ENCODE measurements around the gene THBS2.

Gene THBS2

GRCh38 chr6:169249057-169249456 lies 4.6 kb downstream of the THBS2 start:
- DNase-seq (ENCODE audit: low spot score), result no peak

GRCh38 chr6:169248521-169248971 lies 5.1 kb downstream of the THBS2 start:
- DNase-seq (ENCODE audit: low spot score), result no peak

- DNase-seq (ENCODE audit: low spot score), result no peak
Measured at GRCh38 chr6:169247991-169248390, 5.7 kb downstream of the THBS2 start.

GRCh38 chr6:169247419-169247818 lies 6.2 kb downstream of the THBS2 start:
- DNase-seq (ENCODE audit: low spot score), result no peak

GRCh38 chr6:169246445-169246844 lies 7.2 kb downstream of the THBS2 start:
- no peak for DNase-seq (ENCODE audit: low spot score)

- no peak for DNase-seq (ENCODE audit: low spot score)
Measured at GRCh38 chr6:169244684-169245383, 8.8 kb downstream of the THBS2 start.

GRCh38 chr6:169243661-169244060 lies 10.0 kb downstream of the THBS2 start:
- DNase-seq (ENCODE audit: low spot score), result no peak

- no peak for DNase-seq (ENCODE audit: low spot score)
Measured at GRCh38 chr6:169243186-169243585, 10.5 kb downstream of the THBS2 start.

- no peak for DNase-seq (ENCODE audit: low spot score)
Measured at GRCh38 chr6:169241688-169242350, 11.8 kb downstream of the THBS2 start.

GRCh38 chr6:169240591-169241390 lies 12.9 kb downstream of the THBS2 start:
- DNase-seq (ENCODE audit: low spot score), result no peak

- no peak for DNase-seq (ENCODE audit: low spot score)
Measured at GRCh38 chr6:169240125-169240524, 13.5 kb downstream of the THBS2 start.

- DNase-seq (ENCODE audit: low spot score), result no peak
Measured at GRCh38 chr6:169239181-169239580, 14.5 kb downstream of the THBS2 start.

GRCh38 chr6:169238766-169239165 lies 14.9 kb downstream of the THBS2 start:
- DNase-seq (ENCODE audit: low spot score), result no peak

- DNase-seq (ENCODE audit: low spot score), result no peak
Measured at GRCh38 chr6:169237496-169238134, 16.0 kb downstream of the THBS2 start.

GRCh38 chr6:169236988-169237387 lies 16.7 kb downstream of the THBS2 start:
- no peak for DNase-seq (ENCODE audit: low spot score)

- DNase-seq (ENCODE audit: low spot score), result no peak
Measured at GRCh38 chr6:169236545-169236944, 17.1 kb downstream of the THBS2 start.

- DNase-seq (ENCODE audit: low spot score), result no peak
Measured at GRCh38 chr6:169235286-169235685, 18.4 kb downstream of the THBS2 start.

- no peak for DNase-seq (ENCODE audit: low spot score)
Measured at GRCh38 chr6:169234634-169235033, 19.0 kb downstream of the THBS2 start.

GRCh38 chr6:169233832-169234231 lies 19.8 kb downstream of the THBS2 start:
- DNase-seq (ENCODE audit: low spot score), result no peak

- no peak for DNase-seq (ENCODE audit: low spot score)
Measured at GRCh38 chr6:169233181-169233580, 20.5 kb downstream of the THBS2 start.

GRCh38 chr6:169232507-169232931 lies 21.1 kb downstream of the THBS2 start:
- DNase-seq (ENCODE audit: low spot score), result no peak

GRCh38 chr6:169231790-169232506 lies 21.7 kb downstream of the THBS2 start:
- no peak for DNase-seq (ENCODE audit: low spot score)

Data from SW480 (cell line).